Osteoblast (primary cell): ENCODE measurements around the gene ARHGEF4. TPM values are rescaled to one million over a fixed set of nuclear protein-coding genes. Genes with fewer than 3 reads are reported as not detected.

ENCODE experiments used
- DNase-seq: peaks from one replicate; pipeline ENCODE4 v3.0.0; 2011; ENCODE audit warnings: low spot score, mixed read lengths; ENCODE audit not compliant: insufficient read length; ENCODE audit errors: missing footprints
- H2AFZ ChIP-seq: 2 replicates; pipeline ENCODE4 v1.6.0; 2011; ENCODE audit warnings: mild to moderate bottlenecking, low read length
- H3K27ac ChIP-seq: 2 replicates; pipeline ENCODE4 v1.5.1; 2011; ENCODE audit warnings: mild to moderate bottlenecking, low read depth, low read length, moderate library complexity
- H3K27me3 ChIP-seq: 2 replicates; pipeline ENCODE4 v1.6.0; 2012; ENCODE audit warnings: mild to moderate bottlenecking, control low read depth, inconsistent platforms, low read length, moderate library complexity; ENCODE audit not compliant: insufficient read depth
- H3K36me3 ChIP-seq: 2 replicates; pipeline ENCODE4 v1.5.1; 2011; ENCODE audit warnings: mild to moderate bottlenecking, low read length, control low read depth, moderate library complexity; ENCODE audit not compliant: insufficient read depth
- H3K4me1 ChIP-seq: 2 replicates; pipeline ENCODE4 v1.5.1; 2011; ENCODE audit warnings: mild to moderate bottlenecking, low read length, control low read depth, moderate library complexity; ENCODE audit not compliant: insufficient read depth
- H3K4me2 ChIP-seq: 2 replicates; pipeline ENCODE4 v1.6.0; 2011; ENCODE audit warnings: mild to moderate bottlenecking, low read length; ENCODE audit not compliant: insufficient read depth
- H3K4me3 ChIP-seq: fragments of 200-600 bp; sonication (generic); 3 replicates; pipeline ENCODE4 v1.5.1; 2012; ENCODE audit warnings: mild to moderate bottlenecking, low read length, inconsistent platforms; ENCODE audit not compliant: insufficient read depth
- H3K79me2 ChIP-seq: 2 replicates; pipeline ENCODE4 v1.6.0; 2012; ENCODE audit warnings: mild to moderate bottlenecking, low read length, control low read depth, inconsistent platforms; ENCODE audit not compliant: insufficient read depth
- H3K9me3 ChIP-seq: 2 replicates; pipeline ENCODE4 v1.5.1; 2011; ENCODE audit warnings: low read depth, low read length, control low read depth
- H4K20me1 ChIP-seq: 2 replicates; pipeline ENCODE4 v1.6.0; 2012; ENCODE audit warnings: mild to moderate bottlenecking, low read length, control low read depth; ENCODE audit not compliant: insufficient read depth
- total RNA-seq: library from RNA; depleted of rRNA; stranded (reverse); fragments of >200 nt; gene quantifications from 2 replicates; pipeline ENCODE4 v1.2.3, GENCODE V29; 2012
- TF ChIP-seq, protein P1 (sequence below): IDR thresholded peaks from 2 replicates; pipeline ENCODE4 v1.5.1; 2011; ENCODE audit warnings: mild to moderate bottlenecking, low read depth, low read length, moderate library complexity; ENCODE audit errors: extremely low read depth

ARHGEF4 gene
- total RNA-seq, 1 donor, result 3.6 TPM

DNA sequence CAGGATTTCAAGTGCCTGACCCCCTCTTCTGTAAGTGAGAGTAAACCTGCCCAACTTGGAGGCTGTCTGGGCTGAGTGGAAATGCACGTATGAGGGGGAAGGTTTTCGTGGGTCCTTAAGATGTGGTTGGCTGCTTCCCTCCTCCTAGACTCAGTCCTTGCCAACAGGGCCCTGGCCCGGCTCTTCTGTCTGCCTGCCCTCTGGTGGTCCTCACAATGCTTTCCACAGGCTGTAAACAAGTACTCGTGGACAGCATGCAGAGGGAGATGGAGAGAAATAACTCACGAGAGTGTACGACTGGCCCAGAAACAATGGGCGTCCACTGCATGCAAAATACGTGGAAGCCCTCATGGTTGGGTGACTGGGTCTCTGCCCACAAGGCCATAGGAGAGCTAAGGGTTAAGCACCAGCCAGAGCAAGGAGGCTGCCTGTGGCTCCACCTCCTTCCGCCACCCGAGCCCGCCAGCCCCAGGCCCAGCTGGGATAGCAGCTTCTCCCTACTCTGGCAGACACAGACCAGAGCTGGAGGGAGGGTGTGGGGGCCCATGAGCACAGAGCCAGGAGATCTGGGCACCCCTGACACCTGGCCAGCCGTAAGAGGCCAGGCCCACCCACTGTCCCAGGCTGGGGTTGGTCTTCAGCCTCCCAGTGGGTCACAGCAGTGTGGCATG, 17.0 kb upstream of the ARHGEF4 start:
- no peak overlapping the region for H2AFZ ChIP-seq
- DNase-seq, result no peak
- no peaks in the 10 kb centered on the region for H4K20me1 ChIP-seq
- H3K79me2 ChIP-seq, result no peaks in the 10 kb centered on the region
- no peaks in the 10 kb centered on the region for H3K9me3 ChIP-seq
- H3K4me1 ChIP-seq, result peaks cover 4% of the 10 kb centered on the region
- no peak overlapping the region for H3K4me2 ChIP-seq
- no peaks in the 10 kb centered on the region for H3K27me3 ChIP-seq
- no peaks in the 10 kb centered on the region for H3K36me3 ChIP-seq
- TF ChIP-seq, protein P1, sequence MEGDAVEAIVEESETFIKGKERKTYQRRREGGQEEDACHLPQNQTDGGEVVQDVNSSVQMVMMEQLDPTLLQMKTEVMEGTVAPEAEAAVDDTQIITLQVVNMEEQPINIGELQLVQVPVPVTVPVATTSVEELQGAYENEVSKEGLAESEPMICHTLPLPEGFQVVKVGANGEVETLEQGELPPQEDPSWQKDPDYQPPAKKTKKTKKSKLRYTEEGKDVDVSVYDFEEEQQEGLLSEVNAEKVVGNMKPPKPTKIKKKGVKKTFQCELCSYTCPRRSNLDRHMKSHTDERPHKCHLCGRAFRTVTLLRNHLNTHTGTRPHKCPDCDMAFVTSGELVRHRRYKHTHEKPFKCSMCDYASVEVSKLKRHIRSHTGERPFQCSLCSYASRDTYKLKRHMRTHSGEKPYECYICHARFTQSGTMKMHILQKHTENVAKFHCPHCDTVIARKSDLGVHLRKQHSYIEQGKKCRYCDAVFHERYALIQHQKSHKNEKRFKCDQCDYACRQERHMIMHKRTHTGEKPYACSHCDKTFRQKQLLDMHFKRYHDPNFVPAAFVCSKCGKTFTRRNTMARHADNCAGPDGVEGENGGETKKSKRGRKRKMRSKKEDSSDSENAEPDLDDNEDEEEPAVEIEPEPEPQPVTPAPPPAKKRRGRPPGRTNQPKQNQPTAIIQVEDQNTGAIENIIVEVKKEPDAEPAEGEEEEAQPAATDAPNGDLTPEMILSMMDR, result no peak
- no peak overlapping the region for H3K4me3 ChIP-seq
- H3K27ac ChIP-seq, result no peak overlapping the region

DNA sequence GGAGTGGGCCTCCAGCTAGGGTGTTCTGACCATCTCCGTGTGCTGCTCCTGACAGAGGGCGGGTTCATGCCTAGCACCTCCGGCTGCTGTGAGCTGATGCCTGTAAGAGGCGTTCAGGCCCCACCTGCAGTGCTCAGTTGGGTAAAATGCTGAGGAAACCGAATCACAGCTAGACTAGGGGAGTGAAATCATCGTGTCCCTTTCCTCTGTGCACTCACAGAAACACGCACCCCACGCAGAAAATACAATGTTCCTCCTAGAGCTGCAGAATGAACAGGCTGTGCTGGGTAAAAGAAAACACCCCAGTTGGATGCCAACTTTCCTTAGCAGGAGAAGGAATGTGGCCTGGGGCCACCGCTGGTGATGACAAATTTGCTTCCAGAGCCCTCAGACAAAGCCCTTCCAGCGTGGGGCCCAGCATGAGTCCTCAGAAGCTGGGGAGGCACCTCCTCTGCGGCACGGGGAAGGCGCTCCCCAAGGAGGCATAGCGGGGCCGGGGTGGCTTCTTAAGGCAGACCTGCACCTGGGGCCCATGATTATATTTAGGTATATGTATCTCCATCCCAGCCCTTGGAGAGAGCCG, 16.3 kb upstream of the ARHGEF4 start:
- Histone ChIP-seq H3K27ac (no peak overlapping the region), H3K9me3 (no peaks in the 10 kb centered on the region), H2AFZ (no peak overlapping the region), H3K4me2 (no peak overlapping the region), H3K4me1 (peaks cover 4% of the 10 kb centered on the region), H3K36me3 (no peaks in the 10 kb centered on the region), H3K4me3 (no peak overlapping the region), H3K79me2 (no peaks in the 10 kb centered on the region), H4K20me1 (no peaks in the 10 kb centered on the region), H3K27me3 (no peaks in the 10 kb centered on the region)
- TF ChIP-seq, protein P1, result no peak
- no peak for DNase-seq

DNA sequence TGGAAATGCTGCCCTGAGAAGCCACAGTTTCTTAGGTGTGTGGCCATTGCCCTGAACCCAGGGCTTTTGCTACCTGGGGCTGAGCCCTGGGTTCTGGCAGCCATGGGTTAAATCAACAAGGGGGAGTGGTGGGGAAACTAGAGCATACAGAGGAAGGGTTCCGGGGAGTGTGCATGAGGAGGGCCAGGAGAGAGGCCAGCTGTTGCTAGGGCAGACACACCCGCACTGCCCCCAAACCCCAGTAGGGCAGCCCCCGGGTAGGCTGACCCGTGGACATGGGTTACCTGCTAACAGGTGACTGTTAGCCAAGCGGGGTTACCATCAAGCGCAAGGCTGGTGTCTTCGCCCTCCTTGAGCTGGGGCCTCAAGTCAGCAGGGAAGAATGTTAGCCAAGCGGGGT, 14.8 kb upstream of the ARHGEF4 start:
- no peaks in the 10 kb centered on the region for H3K79me2 ChIP-seq
- no peak overlapping the region for H3K27ac ChIP-seq
- TF ChIP-seq, protein P1, result no peak
- no peaks in the 10 kb centered on the region for H3K27me3 ChIP-seq
- H3K4me3 ChIP-seq, result no peak overlapping the region
- no peak overlapping the region for H3K4me2 ChIP-seq
- no peaks in the 10 kb centered on the region for H3K36me3 ChIP-seq
- H4K20me1 ChIP-seq, result no peaks in the 10 kb centered on the region
- no peak for DNase-seq
- H3K9me3 ChIP-seq, result no peaks in the 10 kb centered on the region
- peaks cover 4% of the 10 kb centered on the region for H3K4me1 ChIP-seq
- no peak overlapping the region for H2AFZ ChIP-seq

GRCh38 chr2:130822766-130823165, 13.9 kb upstream of the ARHGEF4 start:
- Histone ChIP-seq H2AFZ (no peak overlapping the region), H3K4me3 (no peak overlapping the region), H3K4me1 (peaks cover 6% of the 10 kb centered on the region), H3K4me2 (no peak overlapping the region), H4K20me1 (no peaks in the 10 kb centered on the region), H3K27me3 (no peaks in the 10 kb centered on the region), H3K36me3 (no peaks in the 10 kb centered on the region), H3K27ac (no peak overlapping the region), H3K79me2 (no peaks in the 10 kb centered on the region), H3K9me3 (no peaks in the 10 kb centered on the region)
- DNase-seq, result no peak
- TF ChIP-seq, protein P1, result no peak
